GM12878 (cell line): ENCODE results near the gene ZDHHC17. TPM values are rescaled to one million over a fixed set of nuclear protein-coding genes. Genes with fewer than 3 reads are reported as not detected.
A peak's percentile ranks its signal among the peaks of the same experiment; 100 is the strongest.

Source experiments
- ATAC-seq: fragments of 200-7000 bp; cut with Tn5 transposase; 3 replicates; pipeline ENCODE4 v1.9.1; 2020; ENCODE audit warnings: mild to moderate bottlenecking, moderate library complexity
- BruUV-seq: library from RNA; stranded (reverse); fragments of 400-500 nt; replicated peaks from 2 replicates; lab custom pipeline; 2021; lab: Mats Ljungman, UMichigan
- CTCF ChIA-PET: fragments of 300-600 bp; sonication (Branson Sonifier 250); formaldehyde crosslinking; extraction: SDS; loops from one replicate; lab custom pipeline; 2021; ENCODE audit warnings: inconsistent platforms; lab: Yijun Ruan, JAX
- POLR2A ChIA-PET: fragments of 350-600 bp; formaldehyde crosslinking; extraction: SDS; loops from one replicate; lab custom pipeline; 2021; ENCODE audit warnings: inconsistent platforms; lab: Charles Lee
- RAD21 ChIA-PET: fragments of 300-600 bp; sonication (Branson Sonifier 250); formaldehyde crosslinking; loops from one replicate; lab custom pipeline; 2023; ENCODE audit warnings: antibody characterized with exemption; ENCODE audit not compliant: unreplicated experiment; lab: Charles Lee
- SMC1A ChIA-PET: fragments of 300-600 bp; sonication (Branson Sonifier 250); formaldehyde crosslinking; loops from one replicate; lab custom pipeline; 2023; ENCODE audit not compliant: unreplicated experiment, uncharacterized antibody; lab: Charles Lee
- DNase-seq: peaks from one replicate; pipeline ENCODE4 v3.0.0-alpha.2; 2011; ENCODE audit warnings: low read depth, low spot score
- FAIRE-seq: peaks from 3 replicates; lab custom pipeline; 2011; peaks lifted over from hg19 to GRCh38; lab: Jason Lieb, UNC
- H2AFZ ChIP-seq: 2 replicates; pipeline ENCODE4 v1.6.0; 2011; ENCODE audit warnings: low read depth, low read length, control low read depth; ENCODE audit not compliant: control insufficient read depth
- H3K27ac ChIP-seq: 2 replicates; pipeline ENCODE4 v1.5.1; 2011; ENCODE audit warnings: control low read depth; ENCODE audit not compliant: control insufficient read depth, insufficient read depth
- H3K27me3 ChIP-seq, 2 experiments: replicated peaks in 1 of 2; 2 replicates each; pipeline versions ENCODE4 v1.6.0 to v1.6.1; 2011; ENCODE audit warnings: low read length in 1 of 2; ENCODE audit not compliant: control insufficient read depth in 2 of 2, insufficient read depth in 2 of 2
- H3K36me3 ChIP-seq, 2 experiments: 2 replicates each; pipeline ENCODE4 v1.5.1; 2011; ENCODE audit warnings: low read length in 1 of 2; ENCODE audit not compliant: control insufficient read depth in 2 of 2, insufficient read depth in 2 of 2
- H3K4me1 ChIP-seq: 2 replicates; pipeline ENCODE4 v1.6.1; 2011; ENCODE audit warnings: mild to moderate bottlenecking, low read length, moderate library complexity, mixed read lengths; ENCODE audit not compliant: control insufficient read depth, insufficient read depth
- H3K4me2 ChIP-seq: 2 replicates; pipeline ENCODE4 v1.6.0; 2011; ENCODE audit warnings: control low read depth; ENCODE audit not compliant: control insufficient read depth, insufficient read depth
- H3K4me3 ChIP-seq: fragments of 200-600 bp; sonication (generic); 2 replicates; pipeline ENCODE4 v1.5.1; 2016
- H3K79me2 ChIP-seq: 2 replicates; pipeline ENCODE4 v1.6.0; 2011; ENCODE audit warnings: low read length; ENCODE audit not compliant: control insufficient read depth, insufficient read depth
- H3K9ac ChIP-seq: 2 replicates; pipeline ENCODE4 v1.8.0; 2011; ENCODE audit warnings: low read length, control low read depth, mixed read lengths; ENCODE audit not compliant: control insufficient read depth, insufficient read depth
- H3K9me3 ChIP-seq: replicated peaks from 3 replicates; pipeline ENCODE4 v1.5.1; 2011; ENCODE audit warnings: mild to moderate bottlenecking, low read length; ENCODE audit not compliant: control insufficient read depth, insufficient read depth
- H4K20me1 ChIP-seq: 2 replicates; pipeline ENCODE4 v1.6.0; 2011; ENCODE audit not compliant: control insufficient read depth, insufficient read depth
- BACH1 ChIP-seq: fragments of 450-650 bp; IDR thresholded peaks from 2 replicates; pipeline ENCODE4 v1.6.1; 2017; ENCODE audit warnings: mild to moderate bottlenecking, borderline replicate concordance
- IRF4 ChIP-seq: IDR thresholded peaks from 2 replicates; pipeline ENCODE4 v1.6.1; 2011; ENCODE audit warnings: low read depth, low read length
- MTA2 ChIP-seq: fragments of 450-650 bp; IDR thresholded peaks from 2 replicates; pipeline ENCODE4 v1.6.1; 2016; ENCODE audit warnings: low read depth, mild to moderate bottlenecking, moderate library complexity
- MXI1 ChIP-seq: fragments of 150-350 bp; IDR thresholded peaks from 2 replicates; pipeline ENCODE4 v1.6.1; 2011; ENCODE audit warnings: low read depth, mild to moderate bottlenecking, inconsistent platforms, low read length, improper control_type of control experiment
- RCOR1 ChIP-seq: conservative IDR thresholded peaks from 2 replicates; pipeline ENCODE4 v1.6.1; 2012; ENCODE audit warnings: low read depth, low read length, improper control_type of control experiment
- RELA ChIP-seq: fragments of 450-650 bp; IDR thresholded peaks from 2 replicates; pipeline ENCODE4 v1.8.0; 2014; ENCODE audit warnings: borderline replicate concordance; ENCODE audit not compliant: partially characterized antibody
- RUNX3 ChIP-seq: IDR thresholded peaks from 2 replicates; pipeline ENCODE4 v1.6.1; 2012; ENCODE audit warnings: low read length, inconsistent platforms
- USF1 ChIP-seq: IDR thresholded peaks from 2 replicates; pipeline ENCODE4 v1.6.1; 2011; ENCODE audit warnings: borderline replicate concordance, low read depth, mild to moderate bottlenecking, moderate library complexity, mixed read lengths, low read length; ENCODE audit not compliant: insufficient read depth; ENCODE audit errors: extremely low read length
- ZBTB4 ChIP-seq: fragments of 450-650 bp; formaldehyde crosslinking; IDR thresholded peaks from 2 replicates; pipeline ENCODE4 v1.4.0; 2022; ENCODE audit warnings: mild to moderate bottlenecking, moderate library complexity
- whole genome bisulfite sequencing: methylation state at CpG from one replicate; pipeline ENCODE4 v1.1.6; 2016; ENCODE audit warnings: low lambda C conversion rate; ENCODE audit not compliant: insufficient replicate concordance, insufficient coverage; ENCODE audit errors: missing lambda C conversion rate; 5-methylcytosine and 5-hydroxymethylcytosine counted together
- in situ Hi-C: fragments of 300-500 bp; cut with MboI; formaldehyde crosslinking; loops from 9 replicates; pipeline ENCODE4 v1.14.3; 2018; ENCODE audit warnings: mixed read lengths
- intact Hi-C: fragments of 100-400 bp; cut with micrococcal nuclease; formaldehyde crosslinking; loops from one replicate; pipeline ENCODE4 v1.14.2; 2022; ENCODE audit not compliant: unreplicated experiment
- polyA plus RNA-seq, 11 experiments: library from polyadenylated mRNA; depleted of rRNA in 4 of 11; unstranded in 6 of 11; stranded (reverse) in 5 of 11; fragments of >200 nt; fragmentation: Nextera tagmentation in 4 of 11; fragmentation: Illumina TruSeq in 1 of 11; extraction: Ambion mirVana in 4 of 11; extraction: Trizol in 1 of 11; gene quantifications; 1 replicate in 1 of 11; 2 replicates in 10 of 11; pipeline versions ENCODE4 v1.2.1 to v1.2.3, GENCODE V29; 2011 to 2016; ENCODE audit warnings: inconsistent platforms in 2 of 11, missing spikeins in 2 of 11, low read depth in 1 of 11
- total RNA-seq, 4 experiments: library from RNA; depleted of rRNA in 3 of 4; stranded (reverse); fragments of >200 nt in 3 of 4; fragmentation: Illumina TruSeq in 1 of 4; extraction: Trizol in 1 of 4; gene quantifications; 2 replicates each; pipeline versions ENCODE4 v1.2.1 to v1.2.3, GENCODE V29; 2013 to 2021
- TF ChIP-seq, protein P1 (sequence below): IDR thresholded peaks from 2 replicates; pipeline ENCODE4 v1.6.1; 2012; ENCODE audit warnings: low read depth, low read length, improper control_type of control experiment

ZDHHC17 gene
- total and polyA plus RNA-seq, 10 of the 15 experiments (the other 5 are each of a cell fraction or from before 2014, with no cell fraction given) = 4.3 to 50.0 (median 19.3) TPM

DNA sequence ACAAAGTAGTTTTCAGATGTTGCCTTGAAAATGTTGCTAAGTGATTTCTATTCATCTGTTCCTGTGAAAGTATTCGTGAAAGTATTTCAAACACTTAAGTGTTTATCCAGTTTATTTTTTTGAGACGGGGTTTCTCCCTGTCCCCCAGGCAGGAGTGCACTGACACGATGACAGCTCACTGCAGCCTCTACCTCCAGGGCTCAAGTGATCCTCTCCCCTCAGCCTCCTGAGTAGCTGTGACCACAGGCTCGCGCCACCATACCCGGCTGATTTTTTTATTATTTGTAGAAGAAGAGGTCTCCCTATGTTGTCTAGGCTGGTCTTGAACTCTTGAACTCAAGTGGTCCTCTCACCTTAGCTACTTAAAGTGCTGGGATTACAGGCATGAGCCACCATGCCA lies 1.7 kb downstream of the ZDHHC17 start (continued):
- TF ChIP-seq IRF4 (no peak), RCOR1 (no peak), ZBTB4 (CRISPR knock-in tag) (no peak), RELA (no peak)
- TF ChIP-seq, protein P1, sequence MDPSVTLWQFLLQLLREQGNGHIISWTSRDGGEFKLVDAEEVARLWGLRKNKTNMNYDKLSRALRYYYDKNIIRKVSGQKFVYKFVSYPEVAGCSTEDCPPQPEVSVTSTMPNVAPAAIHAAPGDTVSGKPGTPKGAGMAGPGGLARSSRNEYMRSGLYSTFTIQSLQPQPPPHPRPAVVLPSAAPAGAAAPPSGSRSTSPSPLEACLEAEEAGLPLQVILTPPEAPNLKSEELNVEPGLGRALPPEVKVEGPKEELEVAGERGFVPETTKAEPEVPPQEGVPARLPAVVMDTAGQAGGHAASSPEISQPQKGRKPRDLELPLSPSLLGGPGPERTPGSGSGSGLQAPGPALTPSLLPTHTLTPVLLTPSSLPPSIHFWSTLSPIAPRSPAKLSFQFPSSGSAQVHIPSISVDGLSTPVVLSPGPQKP = no peak

- DNase-seq = no peak
- no peak overlapping the region for H2AFZ ChIP-seq
- no peaks in the 10 kb centered on the region for H3K9me3 ChIP-seq
- H3K4me3 ChIP-seq = peak overlapping the region; percentile 85; the same call in 1 of the 2 replicates
- no peaks in the 10 kb centered on the region; the same call in 1 of the 2 replicates for H4K20me1 ChIP-seq
- H3K36me3 ChIP-seq = no peaks in the 10 kb centered on the region; a peak in 1 of 4 replicates
- TF ChIP-seq RUNX3 (peak; percentile 38; the same call in 1 of the 2 replicates), USF1 (no peak), BACH1 (no peak), MTA2 (no peak), MXI1 (no peak)
- TF ChIP-seq, all 136 proteins: peak for 1
- peaks cover 8% of the 10 kb centered on the region for H3K4me1 ChIP-seq
- no TSS peak for BruUV-seq
- H3K27ac ChIP-seq = no peak overlapping the region
- no peak overlapping the region for H3K9ac ChIP-seq
- peak overlapping the region; percentile 91 for H3K4me2 ChIP-seq
- H3K27me3 ChIP-seq = no peaks in the 10 kb centered on the region
- no peak for FAIRE-seq
- 93% methylated on average over 4 of the region's 4 CpGs for WGBS
- intact Hi-C loops = loop anchor here (5.0 to 10.0 kb wide), 3 partner anchors 211 to 681 kb away; partner anchors contain the start of genes NAP1L1 and OSBPL8
- ChIA-PET RAD21 (interaction anchor here (0.8 to 1.3 kb wide), 3 partner anchors 11 to 294 kb away, joined by 3 to 10 read pairs (median 3); no protein-coding TSS in a partner anchor), SMC1A (interaction anchor here (0.7 to 7.0 kb wide), 4 partner anchors 8 to 49 kb away, joined by 3 to 63 read pairs (median 8); no protein-coding TSS in a partner anchor), POLR2A (interaction anchor here (1.3 to 1.8 kb wide), 2 partner anchors 10 to 12 kb away, joined by 3 to 6 read pairs; no protein-coding TSS in a partner anchor), CTCF (interaction anchor here (0.8 to 2.0 kb wide), 2 partner anchors 25 to 28 kb away, joined by 3 to 16 read pairs; no protein-coding TSS in a partner anchor)
- H3K79me2 ChIP-seq = peaks cover 55% of the 10 kb centered on the region
- ATAC-seq = no peak
- in situ Hi-C loops = no loop called here
These were observed 2.2 kb downstream of the ZDHHC17 start for GRCh38 chr12:76766161-76766560.
